ENCODE results near the gene RHO.

DNA sequence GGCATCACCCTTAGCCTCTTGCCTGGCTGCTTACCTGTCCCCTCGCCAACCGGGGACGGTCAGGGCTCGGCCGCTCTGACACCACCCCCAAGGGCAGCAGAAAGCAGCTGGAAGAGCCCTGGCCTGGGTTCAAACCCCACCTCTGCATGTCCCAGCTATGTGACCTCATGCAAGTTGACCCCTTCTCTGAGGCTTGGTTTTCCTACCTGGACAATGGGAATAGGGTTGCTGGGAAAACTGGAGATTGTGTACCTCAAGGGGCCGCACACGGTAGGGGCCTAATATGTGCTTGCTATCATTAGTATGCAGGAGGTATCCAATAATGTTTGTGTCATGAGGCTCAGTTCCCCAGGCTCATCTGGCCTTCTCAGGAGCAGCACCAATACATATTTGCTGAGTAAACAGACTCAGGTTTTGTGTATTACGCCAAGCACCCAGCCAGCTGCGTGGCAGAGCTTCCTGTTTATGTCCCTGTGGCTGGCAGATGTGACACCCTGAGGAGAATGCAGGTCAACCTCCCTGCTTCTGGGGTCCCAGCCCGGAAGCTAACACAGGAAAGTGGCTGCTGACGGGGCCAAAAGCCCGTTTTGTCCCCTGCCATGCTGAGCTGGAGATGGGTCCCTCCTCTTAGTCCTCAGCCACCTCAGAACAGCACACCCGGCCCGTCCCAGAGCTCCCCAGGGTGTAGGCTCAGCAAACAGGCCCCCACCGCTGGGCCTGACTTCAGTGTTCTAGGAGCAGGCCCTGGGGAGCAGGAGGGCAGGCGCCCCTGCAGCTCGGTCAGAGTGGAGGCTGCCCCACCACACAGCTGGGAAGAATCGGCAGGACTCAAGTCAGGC lies 48.3 kb downstream of the RHO start:
- no peak for TF ChIP-seq CTCF (IDR thresholded peaks at IDR 0.05)
- TF ChIP-seq EZH2 (IDR thresholded peaks at IDR 0.05; ENCODE audit: borderline replicate concordance, insufficient read depth, low read depth, low read length, poor library complexity, severe bottlenecking) = no peak

Measured in B cell (primary cell).